Lower lobe of right lung (tissue), 2 donors: ENCODE measurements around the gene MAP2K2. TPM values are rescaled to one million over a fixed set of nuclear protein-coding genes. Genes with fewer than 3 reads are reported as not detected.
A peak's percentile ranks its signal among the peaks of the same experiment; 100 is the strongest.

Source experiments
- ATAC-seq, 2 donors: fragments of 200-7000 bp; cut with Tn5 transposase; one replicate each; pipeline ENCODE4 v1.9.1; 2020 to 2022; ENCODE audit warnings: mild to moderate bottlenecking in 2 of 2, moderate library complexity in 2 of 2
- DNase-seq: peaks from one replicate; pipeline ENCODE4 v3.0.0-alpha.2; 2020
- H3K27ac ChIP-seq: fragments of 200-600 bp; one replicate; pipeline ENCODE4 v1.8.0; 2022
- H3K27me3 ChIP-seq: fragments of 200-600 bp; one replicate; pipeline ENCODE4 v1.8.0; 2022; ENCODE audit warnings: low read depth
- H3K36me3 ChIP-seq: fragments of 200-600 bp; one replicate; pipeline ENCODE4 v1.8.0; 2022; ENCODE audit warnings: mild to moderate bottlenecking
- H3K4me1 ChIP-seq: fragments of 200-600 bp; one replicate; pipeline ENCODE4 v1.8.0; 2022
- H3K4me3 ChIP-seq: fragments of 200-600 bp; one replicate; pipeline ENCODE4 v1.8.0; 2022; ENCODE audit warnings: mild to moderate bottlenecking
- H3K9me3 ChIP-seq: fragments of 200-600 bp; one replicate; pipeline ENCODE4 v1.8.0; 2022
- intact Hi-C: fragments of 100-400 bp; cut with DNase I; formaldehyde crosslinking; loops from one replicate; pipeline ENCODE4 v1.11.0; 2022
- total RNA-seq: library from RNA; stranded (reverse); fragmentation: NEBNext Ultra II Directional; extraction: Animal tissue kit (Norgen Biotek cat#: 25700); gene quantifications from one replicate; pipeline ENCODE4 v1.2.1, GENCODE V29; 2021
- TF ChIP-seq, protein P1 (sequence below): fragments of 200-600 bp; IDR thresholded peaks from one replicate; pipeline ENCODE4 v1.8.0; 2022; ENCODE audit warnings: antibody characterized with exemption, mild to moderate bottlenecking
- donor health status: DM: no; HTN: yes; CAD: no; lungs with severe emphysema.

MAP2K2 gene
- total RNA-seq, 1 donor from 2014 or later: 125 TPM

DNA sequence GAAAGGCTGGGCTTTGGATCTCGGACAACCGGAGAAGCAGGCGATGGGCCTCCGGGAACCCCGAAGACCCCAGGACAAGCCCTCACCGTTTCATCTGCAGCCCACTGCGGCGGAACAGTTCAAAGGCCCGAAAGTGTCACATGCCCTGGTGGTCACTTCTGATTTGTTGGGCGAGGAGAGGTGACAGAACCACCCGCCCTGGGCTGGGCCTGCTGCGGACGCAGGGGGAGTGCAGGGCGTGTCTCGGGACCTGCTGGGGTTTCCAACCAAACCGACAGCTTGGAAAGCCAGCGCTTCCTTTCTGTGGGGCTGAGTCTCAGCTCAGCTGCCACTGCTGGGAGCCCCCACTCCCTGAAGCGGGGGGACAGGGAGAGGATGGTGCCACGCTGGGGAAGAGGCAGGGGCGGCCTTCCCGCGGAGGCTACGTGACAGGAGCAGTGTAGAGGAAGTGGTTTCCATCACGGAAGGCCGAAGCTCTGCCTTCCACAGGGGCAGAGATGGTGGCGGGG lies 34.5 kb downstream of the MAP2K2 start:
- TF ChIP-seq, protein P1, sequence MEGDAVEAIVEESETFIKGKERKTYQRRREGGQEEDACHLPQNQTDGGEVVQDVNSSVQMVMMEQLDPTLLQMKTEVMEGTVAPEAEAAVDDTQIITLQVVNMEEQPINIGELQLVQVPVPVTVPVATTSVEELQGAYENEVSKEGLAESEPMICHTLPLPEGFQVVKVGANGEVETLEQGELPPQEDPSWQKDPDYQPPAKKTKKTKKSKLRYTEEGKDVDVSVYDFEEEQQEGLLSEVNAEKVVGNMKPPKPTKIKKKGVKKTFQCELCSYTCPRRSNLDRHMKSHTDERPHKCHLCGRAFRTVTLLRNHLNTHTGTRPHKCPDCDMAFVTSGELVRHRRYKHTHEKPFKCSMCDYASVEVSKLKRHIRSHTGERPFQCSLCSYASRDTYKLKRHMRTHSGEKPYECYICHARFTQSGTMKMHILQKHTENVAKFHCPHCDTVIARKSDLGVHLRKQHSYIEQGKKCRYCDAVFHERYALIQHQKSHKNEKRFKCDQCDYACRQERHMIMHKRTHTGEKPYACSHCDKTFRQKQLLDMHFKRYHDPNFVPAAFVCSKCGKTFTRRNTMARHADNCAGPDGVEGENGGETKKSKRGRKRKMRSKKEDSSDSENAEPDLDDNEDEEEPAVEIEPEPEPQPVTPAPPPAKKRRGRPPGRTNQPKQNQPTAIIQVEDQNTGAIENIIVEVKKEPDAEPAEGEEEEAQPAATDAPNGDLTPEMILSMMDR: no peak
- H3K27ac ChIP-seq: peak overlapping the region; percentile 78
- intact Hi-C loops: no loop called here
- H3K9me3 ChIP-seq: no peaks in the 10 kb centered on the region
- peaks cover 21% of the 10 kb centered on the region for H3K4me1 ChIP-seq
- peak; percentile 64 to 82 for ATAC-seq
- H3K36me3 ChIP-seq: peaks cover 49% of the 10 kb centered on the region
- no peaks in the 10 kb centered on the region for H3K27me3 ChIP-seq
- peak; percentile 78 for DNase-seq
- H3K4me3 ChIP-seq: peak overlapping the region; percentile 37

DNA sequence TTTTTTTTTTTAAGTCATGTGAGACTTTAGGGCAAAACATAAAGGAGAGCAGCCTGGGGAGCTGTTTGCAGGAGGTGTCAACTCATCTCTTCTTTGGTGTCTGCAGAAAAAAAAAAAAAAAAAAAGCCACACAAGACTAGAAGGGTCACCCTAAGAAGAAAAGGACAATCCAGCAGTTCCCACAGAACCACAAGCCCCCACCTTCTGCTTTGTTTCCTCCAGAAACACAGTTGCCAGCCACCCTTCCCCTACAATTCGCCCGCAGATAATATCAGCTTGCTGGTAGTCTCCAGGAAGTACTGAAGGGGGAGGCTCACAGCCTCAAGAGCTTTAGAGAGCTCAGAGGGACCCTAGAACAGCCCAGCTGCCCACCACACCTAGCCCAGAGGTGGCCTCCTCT lies 34.9 kb downstream of the MAP2K2 start:
- ATAC-seq: peak; percentile 30 to 49

GRCh38 chr19:4087787-4088679 lies 35.9 kb downstream of the MAP2K2 start:
- Histone ChIP-seq H3K27me3 (no peaks in the 10 kb centered on the region), H3K9me3 (no peaks in the 10 kb centered on the region), H3K36me3 (peaks cover 35% of the 10 kb centered on the region), H3K27ac (no peak overlapping the region), H3K4me3 (no peak overlapping the region), H3K4me1 (peaks cover 32% of the 10 kb centered on the region)
- ATAC-seq (no peak), DNase-seq (no peak)
- TF ChIP-seq, protein P1: no peak
- intact Hi-C loops: no loop called here

More for the DNA sequence above, 34.9 kb downstream of the MAP2K2 start:
- Histone ChIP-seq H3K4me3 (peak overlapping the region; percentile 37), H3K9me3 (no peaks in the 10 kb centered on the region), H3K27ac (peak overlapping the region; percentile 78), H3K36me3 (peaks cover 44% of the 10 kb centered on the region), H3K27me3 (no peaks in the 10 kb centered on the region), H3K4me1 (peaks cover 26% of the 10 kb centered on the region)
- no peak for DNase-seq
- intact Hi-C loops: no loop called here
- TF ChIP-seq, protein P1: no peak

GRCh38 chr19:4086411-4086867 lies 37.5 kb downstream of the MAP2K2 start:
- Histone ChIP-seq H3K36me3 (peaks cover 21% of the 10 kb centered on the region), H3K4me1 (peaks cover 32% of the 10 kb centered on the region), H3K27me3 (no peaks in the 10 kb centered on the region), H3K27ac (no peak overlapping the region), H3K4me3 (no peak overlapping the region), H3K9me3 (no peaks in the 10 kb centered on the region)
- ATAC-seq: no peak
- intact Hi-C loops: no loop called here
- no peak for DNase-seq
- TF ChIP-seq, protein P1: no peak

GRCh38 chr19:4084547-4084877 lies 39.4 kb downstream of the MAP2K2 start:
- ATAC-seq (no peak), DNase-seq (no peak)
- TF ChIP-seq, protein P1: no peak
- intact Hi-C loops: no loop called here
- peaks cover 32% of the 10 kb centered on the region for H3K4me1 ChIP-seq
- H3K9me3 ChIP-seq: no peaks in the 10 kb centered on the region
- H3K4me3 ChIP-seq: no peak overlapping the region
- peak overlapping the region; percentile 72 for H3K27ac ChIP-seq
- no peaks in the 10 kb centered on the region for H3K27me3 ChIP-seq
- H3K36me3 ChIP-seq: peaks cover 2% of the 10 kb centered on the region
